Stomach (tissue), 4 donors: ENCODE measurements around the gene ENPP4.
"Not testable (repeated sequence)": the region's sequence is repeated elsewhere in the genome, so short reads cannot be mapped to it uniquely, and the experiment has no call there.

Experiments used
- POLR2A ChIP-seq, 4 donors: fragments of 450-650 bp; IDR thresholded peaks; one replicate each; pipeline ENCODE4 v1.6.1; 2016; ENCODE audit warnings: antibody characterized with exemption in 4 of 4, control low read depth in 2 of 4, mild to moderate bottlenecking in 1 of 4, moderate library complexity in 1 of 4
- TF ChIP-seq, protein P1 (sequence below), 7 experiments: fragments of 450-650 bp in 4 of 7; fragments of 200-600 bp in 3 of 7; sonication (generic) in 3 of 7; IDR thresholded peaks; one replicate each; pipeline ENCODE4 v1.5.1; 2016 to 2019; ENCODE audit warnings: antibody characterized with exemption in 7 of 7, control low read depth in 2 of 7, mild to moderate bottlenecking in 1 of 7

DNA sequence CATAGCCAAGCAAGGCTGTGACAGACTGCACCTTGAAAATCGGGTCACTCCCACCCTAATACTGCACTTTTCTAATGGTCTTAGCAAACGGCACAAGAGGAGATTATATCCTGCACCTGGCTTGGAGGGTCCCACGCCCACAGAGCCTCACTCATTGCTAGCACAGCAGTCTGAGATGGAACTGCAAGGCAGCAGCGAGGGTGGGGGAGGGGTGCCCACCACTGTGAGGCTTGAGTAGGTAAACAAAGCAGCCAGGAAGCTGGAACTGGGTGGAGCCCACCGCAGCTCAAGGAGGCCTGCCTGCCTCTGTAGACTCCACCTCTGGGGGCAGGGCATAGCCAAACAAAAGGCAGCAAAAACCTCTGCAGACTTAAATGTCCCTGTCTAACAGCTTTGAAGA is 10.1 kb upstream of the ENPP4 start:
- TF ChIP-seq, protein P1, sequence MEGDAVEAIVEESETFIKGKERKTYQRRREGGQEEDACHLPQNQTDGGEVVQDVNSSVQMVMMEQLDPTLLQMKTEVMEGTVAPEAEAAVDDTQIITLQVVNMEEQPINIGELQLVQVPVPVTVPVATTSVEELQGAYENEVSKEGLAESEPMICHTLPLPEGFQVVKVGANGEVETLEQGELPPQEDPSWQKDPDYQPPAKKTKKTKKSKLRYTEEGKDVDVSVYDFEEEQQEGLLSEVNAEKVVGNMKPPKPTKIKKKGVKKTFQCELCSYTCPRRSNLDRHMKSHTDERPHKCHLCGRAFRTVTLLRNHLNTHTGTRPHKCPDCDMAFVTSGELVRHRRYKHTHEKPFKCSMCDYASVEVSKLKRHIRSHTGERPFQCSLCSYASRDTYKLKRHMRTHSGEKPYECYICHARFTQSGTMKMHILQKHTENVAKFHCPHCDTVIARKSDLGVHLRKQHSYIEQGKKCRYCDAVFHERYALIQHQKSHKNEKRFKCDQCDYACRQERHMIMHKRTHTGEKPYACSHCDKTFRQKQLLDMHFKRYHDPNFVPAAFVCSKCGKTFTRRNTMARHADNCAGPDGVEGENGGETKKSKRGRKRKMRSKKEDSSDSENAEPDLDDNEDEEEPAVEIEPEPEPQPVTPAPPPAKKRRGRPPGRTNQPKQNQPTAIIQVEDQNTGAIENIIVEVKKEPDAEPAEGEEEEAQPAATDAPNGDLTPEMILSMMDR (IDR thresholded peaks at IDR 0.05): not testable (repeated sequence)
- TF ChIP-seq POLR2A (IDR thresholded peaks at IDR 0.05): not testable (repeated sequence)
